ENCODE data around the gene TAF13.

GRCh38 chr1:109017134-109017533 is 58.7 kb downstream of the TAF13 start:
- no peak for TF ChIP-seq ETV6 (IDR thresholded peaks at IDR 0.05; ENCODE audit: borderline replicate concordance in 1 of 2, low read depth in 2 of 2, low read length in 1 of 2)
- TF ChIP-seq ETV6 (CRISPR knock-in tag; IDR thresholded peaks at IDR 0.05; ENCODE audit: borderline replicate concordance) = no peak
- TF ChIP-seq PPARD (CRISPR knock-in tag; IDR thresholded peaks at IDR 0.05) = no peak
- no peak for TF ChIP-seq ZBED1 (IDR thresholded peaks at IDR 0.05)
- TF ChIP-seq STAT5B (CRISPR knock-in tag; IDR thresholded peaks at IDR 0.05) = no peak
- no peak for TF ChIP-seq ELK1 (CRISPR knock-in tag; IDR thresholded peaks at IDR 0.05)
- TF ChIP-seq FOS (IDR thresholded peaks at IDR 0.05; ENCODE audit: extremely low read depth, insufficient read length) = no peak
- TF ChIP-seq CTCF (IDR thresholded peaks at IDR 0.05 in 2 of 3, conservative IDR thresholded peaks at IDR 0.05 in 1 of 3; ENCODE audit: insufficient read depth in 2 of 3, low read depth in 1 of 3, low read length in 3 of 3) = no peak
- no peak for TF ChIP-seq MYNN (IDR thresholded peaks at IDR 0.05)
- TF ChIP-seq MYNN (CRISPR knock-in tag; IDR thresholded peaks at IDR 0.05) = no peak
- TF ChIP-seq ZBTB7A (IDR thresholded peaks at IDR 0.05; ENCODE audit: borderline replicate concordance, control insufficient read depth, low read depth, low read length) = no peak
